ENCODE measurements around the gene CDK12. TPM values are rescaled to one million over a fixed set of nuclear protein-coding genes. Genes with fewer than 3 reads are reported as not detected.

The CDK12 gene
- total and polyA plus RNA-seq, 9 of the 15 experiments (the other 6 are each of a cell fraction or from before 2014, with no cell fraction given), result 3.4 to 65.6 (median 36.8) TPM

DNA sequence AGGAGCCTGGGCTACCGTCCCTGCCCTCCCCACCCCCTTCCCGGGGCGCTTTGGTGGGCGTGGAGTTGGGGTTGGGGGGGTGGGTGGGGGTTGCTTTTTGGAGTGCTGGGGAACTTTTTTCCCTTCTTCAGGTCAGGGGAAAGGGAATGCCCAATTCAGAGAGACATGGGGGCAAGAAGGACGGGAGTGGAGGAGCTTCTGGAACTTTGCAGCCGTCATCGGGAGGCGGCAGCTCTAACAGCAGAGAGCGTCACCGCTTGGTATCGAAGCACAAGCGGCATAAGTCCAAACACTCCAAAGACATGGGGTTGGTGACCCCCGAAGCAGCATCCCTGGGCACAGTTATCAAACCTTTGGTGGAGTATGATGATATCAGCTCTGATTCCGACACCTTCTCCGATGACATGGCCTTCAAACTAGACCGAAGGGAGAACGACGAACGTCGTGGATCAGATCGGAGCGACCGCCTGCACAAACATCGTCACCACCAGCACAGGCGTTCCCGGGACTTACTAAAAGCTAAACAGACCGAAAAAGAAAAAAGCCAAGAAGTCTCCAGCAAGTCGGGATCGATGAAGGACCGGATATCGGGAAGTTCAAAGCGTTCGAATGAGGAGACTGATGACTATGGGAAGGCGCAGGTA is 762 bp downstream of the CDK12 start (continued):
- TF ChIP-seq, protein P1, sequence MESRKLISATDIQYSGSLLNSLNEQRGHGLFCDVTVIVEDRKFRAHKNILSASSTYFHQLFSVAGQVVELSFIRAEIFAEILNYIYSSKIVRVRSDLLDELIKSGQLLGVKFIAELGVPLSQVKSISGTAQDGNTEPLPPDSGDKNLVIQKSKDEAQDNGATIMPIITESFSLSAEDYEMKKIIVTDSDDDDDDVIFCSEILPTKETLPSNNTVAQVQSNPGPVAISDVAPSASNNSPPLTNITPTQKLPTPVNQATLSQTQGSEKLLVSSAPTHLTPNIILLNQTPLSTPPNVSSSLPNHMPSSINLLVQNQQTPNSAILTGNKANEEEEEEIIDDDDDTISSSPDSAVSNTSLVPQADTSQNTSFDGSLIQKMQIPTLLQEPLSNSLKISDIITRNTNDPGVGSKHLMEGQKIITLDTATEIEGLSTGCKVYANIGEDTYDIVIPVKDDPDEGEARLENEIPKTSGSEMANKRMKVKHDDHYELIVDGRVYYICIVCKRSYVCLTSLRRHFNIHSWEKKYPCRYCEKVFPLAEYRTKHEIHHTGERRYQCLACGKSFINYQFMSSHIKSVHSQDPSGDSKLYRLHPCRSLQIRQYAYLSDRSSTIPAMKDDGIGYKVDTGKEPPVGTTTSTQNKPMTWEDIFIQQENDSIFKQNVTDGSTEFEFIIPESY (CRISPR knock-in tag; IDR thresholded peaks at IDR 0.05), result no peak
- no peak for TF ChIP-seq ARNT (IDR thresholded peaks at IDR 0.05)
- TF ChIP-seq NBN (IDR thresholded peaks at IDR 0.05; ENCODE audit: low read depth), result 0 out of 2 replicates have a peak, but pooled peaks have one; percentile 22
- no peak for TF ChIP-seq ZNF408 (CRISPR knock-in tag; IDR thresholded peaks at IDR 0.05; ENCODE audit: low read depth)
- TF ChIP-seq, protein P2, sequence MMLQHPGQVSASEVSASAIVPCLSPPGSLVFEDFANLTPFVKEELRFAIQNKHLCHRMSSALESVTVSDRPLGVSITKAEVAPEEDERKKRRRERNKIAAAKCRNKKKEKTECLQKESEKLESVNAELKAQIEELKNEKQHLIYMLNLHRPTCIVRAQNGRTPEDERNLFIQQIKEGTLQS (IDR thresholded peaks at IDR 0.05), result no peak
- TF ChIP-seq, protein P2 (CRISPR knock-in tag; conservative IDR thresholded peaks at IDR 0.05), result no peak
- TF ChIP-seq, protein P3, sequence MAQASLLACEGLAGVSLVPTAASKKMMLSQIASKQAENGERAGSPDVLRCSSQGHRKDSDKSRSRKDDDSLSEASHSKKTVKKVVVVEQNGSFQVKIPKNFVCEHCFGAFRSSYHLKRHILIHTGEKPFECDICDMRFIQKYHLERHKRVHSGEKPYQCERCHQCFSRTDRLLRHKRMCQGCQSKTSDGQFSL (CRISPR knock-in tag; IDR thresholded peaks at IDR 0.05), result no peak; the same call in 1 of the 2 replicates
- TF ChIP-seq, protein P3 (tag; IDR thresholded peaks at IDR 0.05), result peak in 1 of 2 experiments; percentile 89; a peak in 1 of 4 replicates
- TF ChIP-seq, protein P4, sequence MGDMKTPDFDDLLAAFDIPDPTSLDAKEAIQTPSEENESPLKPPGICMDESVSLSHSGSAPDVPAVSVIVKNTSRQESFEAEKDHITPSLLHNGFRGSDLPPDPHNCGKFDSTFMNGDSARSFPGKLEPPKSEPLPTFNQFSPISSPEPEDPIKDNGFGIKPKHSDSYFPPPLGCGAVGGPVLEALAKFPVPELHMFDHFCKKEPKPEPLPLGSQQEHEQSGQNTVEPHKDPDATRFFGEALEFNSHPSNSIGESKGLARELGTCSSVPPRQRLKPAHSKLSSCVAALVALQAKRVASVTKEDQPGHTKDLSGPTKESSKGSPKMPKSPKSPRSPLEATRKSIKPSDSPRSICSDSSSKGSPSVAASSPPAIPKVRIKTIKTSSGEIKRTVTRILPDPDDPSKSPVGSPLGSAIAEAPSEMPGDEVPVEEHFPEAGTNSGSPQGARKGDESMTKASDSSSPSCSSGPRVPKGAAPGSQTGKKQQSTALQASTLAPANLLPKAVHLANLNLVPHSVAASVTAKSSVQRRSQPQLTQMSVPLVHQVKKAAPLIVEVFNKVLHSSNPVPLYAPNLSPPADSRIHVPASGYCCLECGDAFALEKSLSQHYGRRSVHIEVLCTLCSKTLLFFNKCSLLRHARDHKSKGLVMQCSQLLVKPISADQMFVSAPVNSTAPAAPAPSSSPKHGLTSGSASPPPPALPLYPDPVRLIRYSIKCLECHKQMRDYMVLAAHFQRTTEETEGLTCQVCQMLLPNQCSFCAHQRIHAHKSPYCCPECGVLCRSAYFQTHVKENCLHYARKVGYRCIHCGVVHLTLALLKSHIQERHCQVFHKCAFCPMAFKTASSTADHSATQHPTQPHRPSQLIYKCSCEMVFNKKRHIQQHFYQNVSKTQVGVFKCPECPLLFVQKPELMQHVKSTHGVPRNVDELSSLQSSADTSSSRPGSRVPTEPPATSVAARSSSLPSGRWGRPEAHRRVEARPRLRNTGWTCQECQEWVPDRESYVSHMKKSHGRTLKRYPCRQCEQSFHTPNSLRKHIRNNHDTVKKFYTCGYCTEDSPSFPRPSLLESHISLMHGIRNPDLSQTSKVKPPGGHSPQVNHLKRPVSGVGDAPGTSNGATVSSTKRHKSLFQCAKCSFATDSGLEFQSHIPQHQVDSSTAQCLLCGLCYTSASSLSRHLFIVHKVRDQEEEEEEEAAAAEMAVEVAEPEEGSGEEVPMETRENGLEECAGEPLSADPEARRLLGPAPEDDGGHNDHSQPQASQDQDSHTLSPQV (IDR thresholded peaks at IDR 0.05), result no peak
- peak; percentile 24; the same call in 1 of the 2 replicates for TF ChIP-seq ETV5 (CRISPR knock-in tag; IDR thresholded peaks at IDR 0.05; ENCODE audit: low read depth)
- TF ChIP-seq ARID1B (IDR thresholded peaks at IDR 0.05), result no peak
- TF ChIP-seq CEBPB (tag; IDR thresholded peaks at IDR 0.05), result no peak
- TF ChIP-seq RBM15 (IDR thresholded peaks at IDR 0.05; ENCODE audit: insufficient read depth, low read length), result no peak
- 0 out of 2 replicates have a peak, but pooled peaks have one; percentile 60 for TF ChIP-seq HDGF (IDR thresholded peaks at IDR 0.05)
- no peak for TF ChIP-seq WHSC1 (IDR thresholded peaks at IDR 0.05; ENCODE audit: low read length)
- no peak for TF ChIP-seq POLR2AphosphoS2 (IDR thresholded peaks at IDR 0.05; ENCODE audit: low read length)
- TF ChIP-seq, protein P5, sequence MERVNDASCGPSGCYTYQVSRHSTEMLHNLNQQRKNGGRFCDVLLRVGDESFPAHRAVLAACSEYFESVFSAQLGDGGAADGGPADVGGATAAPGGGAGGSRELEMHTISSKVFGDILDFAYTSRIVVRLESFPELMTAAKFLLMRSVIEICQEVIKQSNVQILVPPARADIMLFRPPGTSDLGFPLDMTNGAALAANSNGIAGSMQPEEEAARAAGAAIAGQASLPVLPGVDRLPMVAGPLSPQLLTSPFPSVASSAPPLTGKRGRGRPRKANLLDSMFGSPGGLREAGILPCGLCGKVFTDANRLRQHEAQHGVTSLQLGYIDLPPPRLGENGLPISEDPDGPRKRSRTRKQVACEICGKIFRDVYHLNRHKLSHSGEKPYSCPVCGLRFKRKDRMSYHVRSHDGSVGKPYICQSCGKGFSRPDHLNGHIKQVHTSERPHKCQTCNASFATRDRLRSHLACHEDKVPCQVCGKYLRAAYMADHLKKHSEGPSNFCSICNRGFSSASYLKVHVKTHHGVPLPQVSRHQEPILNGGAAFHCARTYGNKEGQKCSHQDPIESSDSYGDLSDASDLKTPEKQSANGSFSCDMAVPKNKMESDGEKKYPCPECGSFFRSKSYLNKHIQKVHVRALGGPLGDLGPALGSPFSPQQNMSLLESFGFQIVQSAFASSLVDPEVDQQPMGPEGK (CRISPR knock-in tag; IDR thresholded peaks at IDR 0.05; ENCODE audit: borderline replicate concordance), result no peak
- TF ChIP-seq ZNF778 (CRISPR knock-in tag; IDR thresholded peaks at IDR 0.05), result no peak
- TF ChIP-seq BDP1 (IDR thresholded peaks at IDR 0.05; ENCODE audit: insufficient read depth, insufficient read length), result no peak

All from K562 (cell line).